GM23338 (cell line): ENCODE results near the gene ADAMTS13.

ENCODE experiments used
- CREB1 ChIP-seq: fragments of 250-450 bp; sonication (Bioruptor Pico); IDR thresholded peaks from 2 replicates; pipeline ENCODE4 v1.5.0; 2020; ENCODE audit warnings: low read depth, mild to moderate bottlenecking, moderate library complexity
- CTCF ChIP-seq, 2 experiments: fragments of 200-600 bp in 1 of 2; sonication (generic) in 1 of 2; conservative IDR thresholded peaks; 2 replicates each; pipeline versions ENCODE4 v1.5.1 to v1.6.1; 2016 to 2017; ENCODE audit warnings: antibody characterized with exemption in 2 of 2, low read depth in 2 of 2, mild to moderate bottlenecking in 2 of 2, moderate library complexity in 1 of 2
- EZH2 ChIP-seq: fragments of 200-600 bp; sonication (generic); IDR thresholded peaks from one replicate; pipeline ENCODE4 v1.8.0; 2017; ENCODE audit warnings: antibody characterized with exemption, mild to moderate bottlenecking, low read depth; ENCODE audit not compliant: unreplicated experiment
- EZH2phosphoT487 ChIP-seq: fragments of 200-600 bp; sonication (generic); IDR thresholded peaks from one replicate; pipeline ENCODE4 v1.8.1; 2018; ENCODE audit warnings: antibody characterized with exemption; ENCODE audit not compliant: unreplicated experiment
- JUNB ChIP-seq: IDR thresholded peaks from one replicate; pipeline ENCODE4 v1.6.1; 2016; ENCODE audit warnings: antibody characterized with exemption; ENCODE audit not compliant: unreplicated experiment
- POLR2AphosphoS5 ChIP-seq: IDR thresholded peaks from 2 replicates; pipeline ENCODE4 v1.6.1; 2016; ENCODE audit warnings: antibody characterized with exemption, low read depth
- ZNF114 ChIP-seq: fragments of 250-450 bp; sonication (Bioruptor Pico); IDR thresholded peaks from 2 replicates; pipeline ENCODE4 v1.5.0; 2020; ENCODE audit warnings: mild to moderate bottlenecking, moderate library complexity
- ZNF331 ChIP-seq: fragments of 250-450 bp; sonication (Bioruptor Pico); IDR thresholded peaks from 2 replicates; pipeline ENCODE4 v1.5.0; 2020; ENCODE audit warnings: low read depth, mild to moderate bottlenecking, moderate library complexity
- TF ChIP-seq, protein P1 (sequence below): IDR thresholded peaks from one replicate; pipeline ENCODE4 v1.6.1; 2018; ENCODE audit warnings: antibody characterized with exemption; ENCODE audit not compliant: unreplicated experiment
- TF ChIP-seq, protein P2 (sequence below): IDR thresholded peaks from 2 replicates; pipeline ENCODE4 v1.6.1; 2016; ENCODE audit warnings: antibody characterized with exemption

DNA sequence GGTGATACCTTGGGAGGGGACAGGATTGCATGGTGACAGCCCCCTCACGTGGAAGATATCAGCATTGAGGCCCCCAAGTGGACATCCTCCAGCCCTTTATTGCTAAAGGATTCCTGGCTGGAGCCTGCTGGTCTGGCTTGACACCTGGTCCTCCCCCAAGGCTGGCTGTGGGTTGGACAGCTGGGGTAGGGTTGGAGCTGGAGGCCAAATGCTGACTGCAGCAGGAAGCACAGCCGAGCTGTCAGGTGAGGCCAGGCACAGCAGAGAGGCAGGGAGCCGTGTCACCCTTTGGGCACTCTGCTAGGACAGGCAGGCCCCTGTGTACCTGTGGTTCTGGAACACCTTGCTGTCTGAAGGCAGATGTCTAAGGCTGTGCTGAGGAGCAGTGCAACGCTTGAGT is 39.8 kb downstream of the ADAMTS13 start:
- TF ChIP-seq EZH2, result no peak
- peak in 1 of 2 experiments; percentile 25; a peak in 1 of 4 replicates for TF ChIP-seq CTCF (conservative IDR thresholded peaks at IDR 0.05; ENCODE audit: low read depth in 2 of 2)
- TF ChIP-seq, protein P1, sequence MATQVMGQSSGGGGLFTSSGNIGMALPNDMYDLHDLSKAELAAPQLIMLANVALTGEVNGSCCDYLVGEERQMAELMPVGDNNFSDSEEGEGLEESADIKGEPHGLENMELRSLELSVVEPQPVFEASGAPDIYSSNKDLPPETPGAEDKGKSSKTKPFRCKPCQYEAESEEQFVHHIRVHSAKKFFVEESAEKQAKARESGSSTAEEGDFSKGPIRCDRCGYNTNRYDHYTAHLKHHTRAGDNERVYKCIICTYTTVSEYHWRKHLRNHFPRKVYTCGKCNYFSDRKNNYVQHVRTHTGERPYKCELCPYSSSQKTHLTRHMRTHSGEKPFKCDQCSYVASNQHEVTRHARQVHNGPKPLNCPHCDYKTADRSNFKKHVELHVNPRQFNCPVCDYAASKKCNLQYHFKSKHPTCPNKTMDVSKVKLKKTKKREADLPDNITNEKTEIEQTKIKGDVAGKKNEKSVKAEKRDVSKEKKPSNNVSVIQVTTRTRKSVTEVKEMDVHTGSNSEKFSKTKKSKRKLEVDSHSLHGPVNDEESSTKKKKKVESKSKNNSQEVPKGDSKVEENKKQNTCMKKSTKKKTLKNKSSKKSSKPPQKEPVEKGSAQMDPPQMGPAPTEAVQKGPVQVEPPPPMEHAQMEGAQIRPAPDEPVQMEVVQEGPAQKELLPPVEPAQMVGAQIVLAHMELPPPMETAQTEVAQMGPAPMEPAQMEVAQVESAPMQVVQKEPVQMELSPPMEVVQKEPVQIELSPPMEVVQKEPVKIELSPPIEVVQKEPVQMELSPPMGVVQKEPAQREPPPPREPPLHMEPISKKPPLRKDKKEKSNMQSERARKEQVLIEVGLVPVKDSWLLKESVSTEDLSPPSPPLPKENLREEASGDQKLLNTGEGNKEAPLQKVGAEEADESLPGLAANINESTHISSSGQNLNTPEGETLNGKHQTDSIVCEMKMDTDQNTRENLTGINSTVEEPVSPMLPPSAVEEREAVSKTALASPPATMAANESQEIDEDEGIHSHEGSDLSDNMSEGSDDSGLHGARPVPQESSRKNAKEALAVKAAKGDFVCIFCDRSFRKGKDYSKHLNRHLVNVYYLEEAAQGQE, result no peak
- no peak for TF ChIP-seq ZNF114 (CRISPR knock-in tag)
- no peak for TF ChIP-seq ZNF331
- TF ChIP-seq EZH2phosphoT487, result no peak
- TF ChIP-seq POLR2AphosphoS5, result no peak
- no peak for TF ChIP-seq JUNB
- TF ChIP-seq CREB1 (CRISPR knock-in tag), result no peak
- TF ChIP-seq, protein P2, sequence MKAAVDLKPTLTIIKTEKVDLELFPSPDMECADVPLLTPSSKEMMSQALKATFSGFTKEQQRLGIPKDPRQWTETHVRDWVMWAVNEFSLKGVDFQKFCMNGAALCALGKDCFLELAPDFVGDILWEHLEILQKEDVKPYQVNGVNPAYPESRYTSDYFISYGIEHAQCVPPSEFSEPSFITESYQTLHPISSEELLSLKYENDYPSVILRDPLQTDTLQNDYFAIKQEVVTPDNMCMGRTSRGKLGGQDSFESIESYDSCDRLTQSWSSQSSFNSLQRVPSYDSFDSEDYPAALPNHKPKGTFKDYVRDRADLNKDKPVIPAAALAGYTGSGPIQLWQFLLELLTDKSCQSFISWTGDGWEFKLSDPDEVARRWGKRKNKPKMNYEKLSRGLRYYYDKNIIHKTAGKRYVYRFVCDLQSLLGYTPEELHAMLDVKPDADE, result no peak
